Measurements from ENCODE around the gene TNS3.

TNS3 gene

GRCh38 chr7:47345857-47346298 is 236.0 kb downstream of the TNS3 start:
- H3K9me3 ChIP-seq (ENCODE audit: control insufficient read depth, low read length): no peaks in the 10 kb centered on the region
- H3K4me3 ChIP-seq (ENCODE audit: low read length): no peak overlapping the region
- H3K27me3 ChIP-seq (ENCODE audit: control insufficient read depth, insufficient read depth, low read length): no peaks in the 10 kb centered on the region
- peaks cover 9% of the 10 kb centered on the region for H3K36me3 ChIP-seq (ENCODE audit: control insufficient read depth, insufficient read depth, low read length)
- peaks cover 14% of the 10 kb centered on the region for H3K4me1 ChIP-seq (ENCODE audit: control insufficient read depth, insufficient read depth, low read length)
- no peak overlapping the region for H3K9ac ChIP-seq (ENCODE audit: low read length)

DNA sequence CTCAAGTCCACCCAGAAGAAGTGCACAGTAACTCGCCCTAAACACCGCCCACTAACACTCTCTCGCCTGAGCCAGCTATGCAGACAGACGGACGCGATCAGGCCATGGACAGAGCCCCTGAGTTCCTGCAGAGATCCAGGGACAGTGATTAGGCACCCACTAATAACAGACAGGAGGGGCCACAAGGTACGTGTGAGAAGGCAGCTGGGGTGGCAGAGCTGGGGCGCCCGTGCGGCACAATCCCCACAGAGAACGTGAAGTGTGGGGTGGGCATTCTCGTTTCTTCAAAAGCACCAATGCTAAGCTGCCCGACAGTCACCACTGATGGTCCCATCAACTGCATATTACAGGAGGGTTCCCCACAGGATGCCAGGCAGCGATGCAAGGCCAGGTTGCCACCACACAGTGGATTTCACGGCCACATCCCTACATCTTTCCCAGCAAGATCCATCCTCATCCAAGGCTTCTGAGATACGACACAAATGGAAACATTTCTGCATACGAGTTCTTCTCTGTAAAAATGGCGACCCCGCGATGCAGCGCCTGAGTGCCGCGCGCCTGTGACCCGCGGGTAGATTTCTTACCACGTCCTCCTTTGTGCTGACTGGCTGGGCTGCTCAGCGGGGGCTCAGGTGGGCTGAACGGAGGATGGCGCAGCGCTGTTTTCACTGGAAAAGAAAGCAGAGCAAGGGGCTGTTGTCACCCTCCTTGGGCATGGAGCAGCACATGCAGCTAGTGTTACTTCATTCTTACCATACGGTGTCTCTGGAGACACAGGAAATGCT is 237.5 kb downstream of the TNS3 start:
- Histone ChIP-seq H3K9me3 (ENCODE audit: control insufficient read depth, low read length) (no peaks in the 10 kb centered on the region), H3K27me3 (ENCODE audit: control insufficient read depth, insufficient read depth, low read length) (no peaks in the 10 kb centered on the region), H3K4me3 (ENCODE audit: low read length) (no peak overlapping the region), H3K4me1 (ENCODE audit: control insufficient read depth, insufficient read depth, low read length) (peaks cover 14% of the 10 kb centered on the region), H3K9ac (ENCODE audit: low read length) (no peak overlapping the region), H3K36me3 (ENCODE audit: control insufficient read depth, insufficient read depth, low read length) (peaks cover 9% of the 10 kb centered on the region)

DNA sequence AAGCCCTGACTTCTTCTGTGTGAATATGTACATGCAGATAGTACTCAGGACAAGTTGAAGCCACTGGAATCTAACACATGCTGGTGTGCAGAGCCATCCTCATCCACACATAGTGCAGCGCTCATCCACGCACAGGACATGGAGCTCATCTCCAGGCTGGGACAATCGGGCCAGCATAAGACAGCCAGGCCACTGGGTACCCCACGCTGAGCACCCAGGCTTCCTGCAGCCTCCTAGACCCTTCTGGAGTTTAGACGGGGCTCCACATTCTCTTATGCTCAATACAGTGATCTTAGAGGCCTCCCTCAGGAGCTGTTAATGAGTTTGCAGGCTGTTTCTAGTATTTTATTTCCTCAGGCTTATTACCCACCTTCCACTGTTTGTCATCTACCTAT is 238.9 kb downstream of the TNS3 start:
- H3K36me3 ChIP-seq (ENCODE audit: control insufficient read depth, insufficient read depth, low read length): peaks cover 9% of the 10 kb centered on the region

DNA sequence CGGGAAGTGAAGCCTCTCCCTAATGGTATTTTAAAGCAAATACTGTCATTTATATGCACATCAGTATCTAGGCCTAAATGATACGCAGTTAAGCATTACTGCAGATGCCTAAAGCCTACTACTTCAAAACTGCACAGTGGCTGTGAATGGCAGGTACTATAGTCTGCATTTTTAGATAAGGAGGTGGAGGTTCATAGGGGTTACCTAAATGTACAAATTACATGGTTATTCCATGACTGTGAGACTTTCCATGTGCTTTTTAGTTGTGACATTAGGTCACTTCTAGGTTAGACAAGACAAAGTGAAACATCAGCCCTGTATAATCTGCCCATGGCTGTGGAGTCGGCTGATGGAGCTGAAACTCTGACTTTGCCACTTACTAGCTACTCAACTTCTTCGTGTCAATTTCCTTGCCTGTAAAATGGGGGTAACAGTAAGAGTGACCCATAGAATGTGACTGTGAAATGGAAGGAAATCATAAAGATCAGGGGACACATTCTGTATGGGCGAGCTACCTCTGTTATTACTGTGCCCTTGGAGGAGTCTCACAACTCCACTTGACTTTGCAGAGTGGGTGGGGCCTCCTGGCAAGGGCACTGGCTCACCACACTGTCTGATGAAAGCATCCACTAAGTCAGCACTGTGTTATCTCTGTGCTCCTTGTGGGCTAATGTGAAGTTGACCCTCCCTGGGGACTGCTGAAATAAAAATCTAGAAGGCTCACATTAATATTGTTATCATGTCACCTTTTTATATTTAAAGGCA is 239.4 kb downstream of the TNS3 start:
- Histone ChIP-seq H3K9ac (ENCODE audit: low read length) (no peak overlapping the region), H3K36me3 (ENCODE audit: control insufficient read depth, insufficient read depth, low read length) (peaks cover 9% of the 10 kb centered on the region), H3K27me3 (ENCODE audit: control insufficient read depth, insufficient read depth, low read length) (no peaks in the 10 kb centered on the region), H3K4me1 (ENCODE audit: control insufficient read depth, insufficient read depth, low read length) (peaks cover 14% of the 10 kb centered on the region), H3K4me3 (ENCODE audit: low read length) (no peak overlapping the region), H3K9me3 (ENCODE audit: control insufficient read depth, low read length) (no peaks in the 10 kb centered on the region)

More for the DNA sequence above, 238.9 kb downstream of the TNS3 start:
- Histone ChIP-seq H3K9me3 (ENCODE audit: control insufficient read depth, low read length) (no peaks in the 10 kb centered on the region), H3K4me1 (ENCODE audit: control insufficient read depth, insufficient read depth, low read length) (peaks cover 14% of the 10 kb centered on the region), H3K27me3 (ENCODE audit: control insufficient read depth, insufficient read depth, low read length) (no peaks in the 10 kb centered on the region), H3K4me3 (ENCODE audit: low read length) (no peak overlapping the region), H3K9ac (ENCODE audit: low read length) (no peak overlapping the region)

- H3K4me3 ChIP-seq (ENCODE audit: low read length): no peak overlapping the region
- H3K36me3 ChIP-seq (ENCODE audit: control insufficient read depth, insufficient read depth, low read length): peaks cover under 1% of the 10 kb centered on the region
Observed at GRCh38 chr7:47340517-47340916, 241.4 kb downstream of the TNS3 start.

GRCh38 chr7:47338026-47338425 is 243.9 kb downstream of the TNS3 start:
- Histone ChIP-seq H3K9me3 (ENCODE audit: control insufficient read depth, low read length) (no peaks in the 10 kb centered on the region), H3K27me3 (ENCODE audit: control insufficient read depth, insufficient read depth, low read length) (no peaks in the 10 kb centered on the region), H3K4me1 (ENCODE audit: control insufficient read depth, insufficient read depth, low read length) (peaks cover 10% of the 10 kb centered on the region), H3K4me3 (ENCODE audit: low read length) (no peak overlapping the region), H3K9ac (ENCODE audit: low read length) (no peak overlapping the region), H3K36me3 (ENCODE audit: control insufficient read depth, insufficient read depth, low read length) (no peaks in the 10 kb centered on the region)

More at GRCh38 chr7:47340517-47340916, 241.4 kb downstream of the TNS3 start:
- Histone ChIP-seq H3K4me1 (ENCODE audit: control insufficient read depth, insufficient read depth, low read length) (peaks cover 14% of the 10 kb centered on the region), H3K9me3 (ENCODE audit: control insufficient read depth, low read length) (no peaks in the 10 kb centered on the region), H3K9ac (ENCODE audit: low read length) (no peak overlapping the region), H3K27me3 (ENCODE audit: control insufficient read depth, insufficient read depth, low read length) (no peaks in the 10 kb centered on the region)

DNA sequence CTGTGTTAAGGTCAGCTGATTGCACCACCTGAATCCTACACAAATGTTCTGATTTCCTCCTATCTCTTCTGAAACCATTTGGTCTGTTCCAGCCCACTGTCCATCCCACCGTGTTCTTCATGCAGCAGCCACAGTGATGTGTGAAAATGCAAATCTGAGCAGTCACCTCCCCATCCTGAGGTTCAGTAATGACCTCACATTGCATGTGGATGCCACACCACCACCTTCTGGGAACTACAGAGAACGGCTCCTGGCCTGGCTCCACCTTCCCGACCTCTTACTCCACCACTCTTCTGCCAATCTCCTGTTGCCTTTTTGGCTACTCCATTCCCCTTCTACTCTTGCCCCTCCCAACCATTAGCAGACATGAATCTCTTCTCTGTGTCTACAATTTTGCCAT is 244.4 kb downstream of the TNS3 start:
- no peaks in the 10 kb centered on the region for H3K36me3 ChIP-seq (ENCODE audit: control insufficient read depth, insufficient read depth, low read length)
- peaks cover 5% of the 10 kb centered on the region for H3K4me1 ChIP-seq (ENCODE audit: control insufficient read depth, insufficient read depth, low read length)
- H3K4me3 ChIP-seq (ENCODE audit: low read length): no peak overlapping the region

DNA sequence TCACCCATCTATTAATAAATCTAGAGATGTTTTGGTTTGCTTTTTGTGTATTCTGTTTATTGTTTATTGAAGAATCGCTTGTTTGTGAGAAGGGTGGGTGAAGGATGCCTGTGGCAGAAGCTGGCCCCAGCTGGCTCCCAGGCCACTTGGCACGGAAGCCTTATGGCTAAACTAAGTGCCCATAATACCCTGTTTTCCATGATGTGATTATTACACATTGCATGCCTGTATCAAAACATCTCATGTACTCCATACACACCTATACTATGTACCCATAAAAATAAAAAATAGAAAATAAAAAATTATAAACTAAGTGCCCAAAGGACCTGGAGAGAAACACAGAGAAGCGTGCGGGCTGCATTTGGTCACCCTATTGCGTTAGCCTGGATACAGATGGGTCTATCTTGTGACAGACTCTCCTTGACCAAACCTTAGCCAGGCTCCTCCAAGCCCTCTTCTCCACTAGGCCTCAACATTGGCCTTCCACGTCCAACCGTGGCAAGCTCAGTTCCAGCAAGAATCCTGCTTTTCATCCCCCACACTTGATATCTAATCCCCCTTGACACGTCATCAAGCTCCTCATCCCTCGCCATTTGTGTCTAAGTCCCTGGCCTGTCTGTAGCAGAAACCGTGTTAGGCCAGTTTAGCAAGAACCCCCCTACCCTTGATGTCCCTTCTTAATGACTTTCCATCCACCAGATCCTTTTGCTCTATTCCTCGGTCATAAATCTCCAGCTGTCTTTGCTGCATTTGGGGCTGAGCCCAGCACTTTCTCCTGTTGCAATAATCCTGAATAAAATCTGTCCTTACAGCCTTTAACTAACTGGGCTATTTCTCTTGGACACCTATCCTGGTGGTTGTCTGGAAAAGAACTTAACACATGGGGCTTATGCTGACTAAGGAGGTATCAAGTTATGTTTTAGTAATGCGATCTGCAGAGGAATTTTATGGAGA is 245.2 kb downstream of the TNS3 start:
- Histone ChIP-seq H3K36me3 (ENCODE audit: control insufficient read depth, insufficient read depth, low read length) (no peaks in the 10 kb centered on the region), H3K4me3 (ENCODE audit: low read length) (no peak overlapping the region), H3K9me3 (ENCODE audit: control insufficient read depth, low read length) (no peaks in the 10 kb centered on the region), H3K27me3 (ENCODE audit: control insufficient read depth, insufficient read depth, low read length) (no peaks in the 10 kb centered on the region), H3K9ac (ENCODE audit: low read length) (no peak overlapping the region), H3K4me1 (ENCODE audit: control insufficient read depth, insufficient read depth, low read length) (no peaks in the 10 kb centered on the region)

More for the DNA sequence above, 244.4 kb downstream of the TNS3 start:
- no peak overlapping the region for H3K9ac ChIP-seq (ENCODE audit: low read length)
- no peaks in the 10 kb centered on the region for H3K27me3 ChIP-seq (ENCODE audit: control insufficient read depth, insufficient read depth, low read length)
- no peaks in the 10 kb centered on the region for H3K9me3 ChIP-seq (ENCODE audit: control insufficient read depth, low read length)

DNA sequence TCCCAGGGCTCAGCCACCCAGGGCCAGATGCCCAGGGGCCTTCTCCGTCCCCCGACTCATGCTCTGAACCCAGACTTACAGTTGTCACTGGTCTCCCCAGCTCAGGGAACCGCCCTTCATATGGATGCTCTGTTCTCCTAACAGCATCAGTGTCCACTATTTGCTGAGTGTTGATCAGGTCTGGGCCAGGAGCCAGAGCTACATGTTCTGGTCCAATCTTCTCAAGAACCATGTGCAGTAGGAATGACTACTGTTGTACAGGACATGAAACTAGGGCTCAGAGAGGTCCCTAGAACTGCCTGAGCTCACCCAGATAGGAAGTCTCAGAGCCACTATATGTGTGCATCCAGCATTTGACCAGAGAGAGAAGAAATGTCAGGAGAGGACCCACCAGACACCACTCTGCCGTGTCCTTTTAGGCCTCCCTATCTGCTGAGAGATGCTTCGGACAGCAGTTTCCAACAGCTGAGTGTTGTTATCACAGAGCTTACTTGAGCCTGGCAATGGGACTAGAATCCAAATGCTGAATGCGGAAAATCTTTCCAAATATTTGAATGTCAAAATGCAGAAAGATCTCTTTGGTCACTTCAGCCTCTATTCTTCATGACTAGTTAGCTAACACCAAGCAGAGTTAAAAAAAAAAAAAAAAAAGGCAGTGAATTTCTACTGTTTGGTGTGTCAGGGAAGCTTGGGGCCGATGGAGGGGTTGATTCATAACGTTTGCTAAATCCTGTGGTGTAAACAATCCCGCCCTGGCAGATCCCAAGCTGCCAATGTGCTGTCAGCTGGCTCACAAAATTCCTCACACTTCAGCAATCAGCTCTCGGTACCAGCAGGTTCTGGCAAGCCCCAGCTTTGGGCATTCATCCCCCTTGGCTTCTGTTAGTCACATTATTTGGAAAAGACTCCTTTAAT is 246.1 kb downstream of the TNS3 start:
- Histone ChIP-seq H3K4me3 (ENCODE audit: low read length) (no peak overlapping the region), H3K36me3 (ENCODE audit: control insufficient read depth, insufficient read depth, low read length) (no peaks in the 10 kb centered on the region), H3K9me3 (ENCODE audit: control insufficient read depth, low read length) (no peaks in the 10 kb centered on the region), H3K4me1 (ENCODE audit: control insufficient read depth, insufficient read depth, low read length) (no peaks in the 10 kb centered on the region), H3K9ac (ENCODE audit: low read length) (no peak overlapping the region), H3K27me3 (ENCODE audit: control insufficient read depth, insufficient read depth, low read length) (no peaks in the 10 kb centered on the region)

GRCh38 chr7:47335071-47335470 is 246.8 kb downstream of the TNS3 start:
- no peak overlapping the region for H3K9ac ChIP-seq (ENCODE audit: low read length)
- H3K9me3 ChIP-seq (ENCODE audit: control insufficient read depth, low read length): no peaks in the 10 kb centered on the region
- H3K4me3 ChIP-seq (ENCODE audit: low read length): no peak overlapping the region
- H3K27me3 ChIP-seq (ENCODE audit: control insufficient read depth, insufficient read depth, low read length): no peaks in the 10 kb centered on the region
- no peaks in the 10 kb centered on the region for H3K4me1 ChIP-seq (ENCODE audit: control insufficient read depth, insufficient read depth, low read length)
- no peaks in the 10 kb centered on the region for H3K36me3 ChIP-seq (ENCODE audit: control insufficient read depth, insufficient read depth, low read length)

DNA sequence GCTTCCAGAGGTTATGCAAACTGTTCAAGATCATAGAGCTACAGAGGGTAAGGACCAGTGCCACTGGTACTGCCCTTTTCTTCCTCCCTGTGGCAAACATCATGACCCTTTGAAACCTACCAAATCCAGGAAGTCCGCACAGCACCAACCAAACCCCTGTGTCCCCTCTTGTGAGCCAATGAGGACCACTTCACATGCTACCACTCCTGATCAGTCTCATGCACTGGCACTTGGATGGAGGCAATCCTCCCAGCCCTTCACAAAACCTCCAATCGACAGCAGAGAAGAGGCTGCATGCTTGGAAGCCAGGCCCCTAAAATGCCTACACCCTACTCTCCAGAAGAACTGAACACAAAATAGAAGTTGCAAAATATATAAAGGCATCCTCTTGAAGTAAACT is 248.0 kb downstream of the TNS3 start:
- peaks cover 11% of the 10 kb centered on the region for H3K4me1 ChIP-seq (ENCODE audit: control insufficient read depth, insufficient read depth, low read length)
- no peak overlapping the region for H3K4me3 ChIP-seq (ENCODE audit: low read length)
- H3K9me3 ChIP-seq (ENCODE audit: control insufficient read depth, low read length): no peaks in the 10 kb centered on the region
- H3K9ac ChIP-seq (ENCODE audit: low read length): no peak overlapping the region
- H3K27me3 ChIP-seq (ENCODE audit: control insufficient read depth, insufficient read depth, low read length): no peaks in the 10 kb centered on the region
- H3K36me3 ChIP-seq (ENCODE audit: control insufficient read depth, insufficient read depth, low read length): peaks cover 7% of the 10 kb centered on the region
